Spinal cord (tissue), 10 donors: Measurements from ENCODE around the gene AVPI1. TPM values are rescaled to one million over a fixed set of nuclear protein-coding genes. Genes with fewer than 3 reads are reported as not detected.
"Not testable (repeated sequence)": the region's sequence is repeated elsewhere in the genome, so short reads cannot be mapped to it uniquely, and the experiment has no call there.

Source experiments
- DNase-seq, 6 donors: peaks; one replicate each; pipeline versions ENCODE4 v3.0.0 to v3.0.0-alpha.2; 2013 to 2015; ENCODE audit warnings: low spot score in 6 of 6, low read depth in 4 of 6
- H3K27ac ChIP-seq: one replicate; pipeline ENCODE4 v1.5.1; 2013; ENCODE audit warnings: low read depth, low read length, control low read depth
- H3K27me3 ChIP-seq: one replicate; pipeline ENCODE4 v1.6.1; 2013; ENCODE audit warnings: low read length; ENCODE audit not compliant: control insufficient read depth, insufficient read depth
- H3K36me3 ChIP-seq: one replicate; pipeline ENCODE4 v1.6.1; 2013; ENCODE audit warnings: low read length; ENCODE audit not compliant: control insufficient read depth, insufficient read depth
- H3K4me1 ChIP-seq: one replicate; pipeline ENCODE4 v1.6.1; 2013; ENCODE audit warnings: low read length; ENCODE audit not compliant: control insufficient read depth, insufficient read depth
- H3K4me3 ChIP-seq: one replicate; pipeline ENCODE4 v1.5.1; 2013; ENCODE audit warnings: low read depth, low read length, control low read depth
- H3K9me3 ChIP-seq: one replicate; pipeline ENCODE4 v1.6.1; 2013; ENCODE audit warnings: low read length; ENCODE audit not compliant: control insufficient read depth, insufficient read depth
- WGBS: methylation state at CpG from one replicate; pipeline ENCODE4 v1.1.5; 2013; ENCODE audit warnings: missing lambda C conversion rate; ENCODE audit not compliant: insufficient coverage; 5-methylcytosine and 5-hydroxymethylcytosine counted together
- polyA plus RNA-seq, 2 donors: library from polyadenylated mRNA; unstranded; fragments of 120-200 nt; gene quantifications; one replicate each; pipeline ENCODE4 v1.2.1, GENCODE V29; 2013; ENCODE audit not compliant: insufficient read length in 2 of 2
- total RNA-seq, 2 donors: library from RNA; depleted of rRNA in 1 of 2; stranded (reverse); fragments of 120-200 nt in 1 of 2; fragments of >200 nt in 1 of 2; gene quantifications; one replicate each; pipeline versions ENCODE4 v1.2.3 to v1.2.4, GENCODE V29; 2013 to 2014
- donor health status: healthy.

Gene AVPI1
- total and polyA plus RNA-seq, 4 donors, result 8.2 to 18.7 (median 13.4) TPM

GRCh38 chr10:97664282-97664850 lies 22.7 kb downstream of the AVPI1 start:
- Histone ChIP-seq H3K9me3 (no peaks in the 10 kb centered on the region), H3K36me3 (peaks cover 33% of the 10 kb centered on the region), H3K27me3 (no peaks in the 10 kb centered on the region), H3K27ac (no peak overlapping the region), H3K4me3 (no peak overlapping the region), H3K4me1 (no peaks in the 10 kb centered on the region)
- no peak for DNase-seq
- WGBS, result 60% methylated on average over 1 of the region's 1 CpG

GRCh38 chr10:97659589-97659988 lies 27.5 kb downstream of the AVPI1 start:
- DNase-seq, result peak in 1 of 6 donors; percentile 13
- H3K4me1 ChIP-seq, result no peaks in the 10 kb centered on the region
- peaks cover 23% of the 10 kb centered on the region for H3K36me3 ChIP-seq
- no peak overlapping the region for H3K4me3 ChIP-seq
- no peaks in the 10 kb centered on the region for H3K9me3 ChIP-seq
- no peak overlapping the region for H3K27ac ChIP-seq
- H3K27me3 ChIP-seq, result no peaks in the 10 kb centered on the region
- no CpG with 5 or more reads among the region's 1 CpG for WGBS

GRCh38 chr10:97656777-97657176 lies 30.3 kb downstream of the AVPI1 start:
- no peak for DNase-seq
- Histone ChIP-seq H3K9me3 (no peaks in the 10 kb centered on the region), H3K4me3 (no peak overlapping the region), H3K27me3 (no peaks in the 10 kb centered on the region), H3K36me3 (peaks cover 34% of the 10 kb centered on the region), H3K4me1 (no peaks in the 10 kb centered on the region), H3K27ac (no peak overlapping the region)
- WGBS, result 98% methylated on average over 5 of the region's 5 CpGs

- H3K36me3 ChIP-seq, result peaks cover 34% of the 10 kb centered on the region
- DNase-seq, result no peak
These were observed 35.3 kb downstream of the AVPI1 start for GRCh38 chr10:97651773-97652172.

GRCh38 chr10:97650726-97651125 lies 36.3 kb downstream of the AVPI1 start:
- peaks cover 37% of the 10 kb centered on the region for H3K36me3 ChIP-seq
- no peak overlapping the region for H3K4me3 ChIP-seq
- DNase-seq, result no peak
- no peak overlapping the region for H3K27ac ChIP-seq
- 94% methylated on average over 2 of the region's 3 CpGs for WGBS
- no peaks in the 10 kb centered on the region for H3K27me3 ChIP-seq
- no peaks in the 10 kb centered on the region for H3K4me1 ChIP-seq
- no peaks in the 10 kb centered on the region for H3K9me3 ChIP-seq

More at GRCh38 chr10:97651773-97652172, 35.3 kb downstream of the AVPI1 start:
- 100% methylated on average over 1 of the region's 3 CpGs for WGBS
- H3K4me1 ChIP-seq, result no peaks in the 10 kb centered on the region
- no peaks in the 10 kb centered on the region for H3K27me3 ChIP-seq
- H3K4me3 ChIP-seq, result no peak overlapping the region
- no peak overlapping the region for H3K27ac ChIP-seq
- no peaks in the 10 kb centered on the region for H3K9me3 ChIP-seq

GRCh38 chr10:97649405-97649750 lies 37.7 kb downstream of the AVPI1 start:
- not testable (repeated sequence) for H3K27ac ChIP-seq, H3K4me3 ChIP-seq, DNase-seq, H3K27me3 ChIP-seq, H3K9me3 ChIP-seq, H3K4me1 ChIP-seq
- no CpG with 5 or more reads among the region's 4 CpGs for WGBS
- H3K36me3 ChIP-seq, result peaks cover 39% of the 10 kb centered on the region

GRCh38 chr10:97648562-97649404 lies 38.3 kb downstream of the AVPI1 start:
- Histone ChIP-seq H3K4me1 (no peaks in the 10 kb centered on the region), H3K27ac (no peak overlapping the region), H3K36me3 (peaks cover 43% of the 10 kb centered on the region)

GRCh38 chr10:97647556-97647955 lies 39.5 kb downstream of the AVPI1 start:
- no peak overlapping the region for H3K4me3 ChIP-seq
- H3K4me1 ChIP-seq, result peaks cover 4% of the 10 kb centered on the region
- H3K36me3 ChIP-seq, result peaks cover 32% of the 10 kb centered on the region
- WGBS, result 50% methylated on average over 1 of the region's 1 CpG
- no peaks in the 10 kb centered on the region for H3K27me3 ChIP-seq
- no peaks in the 10 kb centered on the region for H3K9me3 ChIP-seq
- DNase-seq, result no peak
- no peak overlapping the region for H3K27ac ChIP-seq

More at GRCh38 chr10:97648562-97649404, 38.3 kb downstream of the AVPI1 start:
- Histone ChIP-seq H3K9me3 (no peaks in the 10 kb centered on the region), H3K27me3 (no peaks in the 10 kb centered on the region), H3K4me3 (no peak overlapping the region)
- no peak for DNase-seq
- WGBS, result 48% methylated on average over 4 of the region's 5 CpGs

GRCh38 chr10:97644936-97645335 lies 42.1 kb downstream of the AVPI1 start:
- Histone ChIP-seq H3K4me1 (peaks cover 18% of the 10 kb centered on the region), H3K4me3 (no peak overlapping the region), H3K36me3 (peaks cover 17% of the 10 kb centered on the region), H3K9me3 (no peaks in the 10 kb centered on the region), H3K27me3 (no peaks in the 10 kb centered on the region), H3K27ac (no peak overlapping the region)
- DNase-seq, result no peak
- WGBS, result no CpG with 5 or more reads among the region's 4 CpGs
